ENCODE results near the gene USH2A. TPM values are rescaled to one million over a fixed set of nuclear protein-coding genes. Genes with fewer than 3 reads are reported as not detected.

USH2A gene
- total and polyA plus RNA-seq, 2 donors = 0.16 TPM; not detected in 1

DNA sequence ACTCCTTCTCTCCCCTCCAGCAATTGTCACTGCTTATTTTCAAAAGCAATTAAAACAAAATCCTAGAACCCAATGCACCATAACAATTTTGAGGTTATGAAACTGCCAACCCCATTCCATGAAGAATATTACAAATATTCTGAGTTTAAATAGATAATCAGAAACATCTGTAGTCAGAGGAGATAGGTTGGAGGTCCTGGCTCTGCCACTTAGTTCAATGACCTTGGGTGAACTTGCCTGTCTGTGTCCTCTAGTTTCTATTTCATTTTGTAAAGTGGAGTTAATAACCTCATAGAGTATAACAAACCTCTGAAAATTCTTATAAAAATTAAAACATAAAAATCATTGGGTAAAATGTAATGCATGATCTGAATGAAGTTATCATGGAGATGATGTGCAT lies 691.5 kb downstream of the USH2A start:
- H3K4me1 ChIP-seq (ENCODE audit: insufficient read depth) = no peaks in the 10 kb centered on the region
- H3K27ac ChIP-seq (ENCODE audit: low read depth) = no peak overlapping the region
- no peak for DNase-seq (ENCODE audit: extremely low spot score)
- no peak overlapping the region for H3K4me3 ChIP-seq (ENCODE audit: low read depth, low read length)
- no peaks in the 10 kb centered on the region for H3K36me3 ChIP-seq (ENCODE audit: insufficient read depth)

- no peak for DNase-seq (ENCODE audit: extremely low spot score)
Observed at GRCh38 chr1:215730600-215730999, 692.6 kb downstream of the USH2A start.

GRCh38 chr1:215728169-215728568 lies 695.1 kb downstream of the USH2A start:
- DNase-seq (ENCODE audit: extremely low spot score) = no peak
- 37% methylated on average over 3 of the region's 3 CpGs for WGBS
- no peaks in the 10 kb centered on the region for H3K4me1 ChIP-seq (ENCODE audit: insufficient read depth)
- H3K4me3 ChIP-seq (ENCODE audit: low read depth, low read length) = no peak overlapping the region
- no peak overlapping the region for H3K27ac ChIP-seq (ENCODE audit: low read depth)
- H3K36me3 ChIP-seq (ENCODE audit: insufficient read depth) = no peaks in the 10 kb centered on the region

More at GRCh38 chr1:215730600-215730999, 692.6 kb downstream of the USH2A start:
- Histone ChIP-seq H3K36me3 (ENCODE audit: insufficient read depth) (no peaks in the 10 kb centered on the region), H3K4me3 (ENCODE audit: low read depth, low read length) (no peak overlapping the region), H3K27ac (ENCODE audit: low read depth) (no peak overlapping the region), H3K4me1 (ENCODE audit: insufficient read depth) (no peaks in the 10 kb centered on the region)
- WGBS = 92% methylated on average over 3 of the region's 3 CpGs

DNA sequence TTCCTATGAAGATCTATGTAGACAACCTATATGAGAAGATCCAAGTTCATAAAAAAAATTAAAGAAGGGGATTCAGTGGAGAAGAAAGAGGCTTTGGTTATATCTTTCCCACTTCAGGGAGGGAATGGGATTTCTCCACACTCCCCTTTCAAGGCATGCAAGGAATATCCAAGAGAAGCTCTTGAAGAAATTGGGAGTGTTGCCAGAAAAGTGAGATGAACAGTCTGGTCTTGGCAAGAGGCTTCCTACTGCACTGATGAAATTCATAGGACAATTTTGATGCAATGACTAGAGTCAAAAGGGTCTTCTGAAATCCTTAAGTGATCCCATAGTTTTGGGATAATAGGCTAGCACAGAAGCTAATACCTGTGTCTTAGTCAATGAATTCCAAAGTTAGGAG lies 703.1 kb downstream of the USH2A start:
- Histone ChIP-seq H3K4me1 (ENCODE audit: insufficient read depth) (no peaks in the 10 kb centered on the region), H3K27ac (ENCODE audit: low read depth) (no peak overlapping the region), H3K4me3 (ENCODE audit: low read depth, low read length) (no peak overlapping the region), H3K36me3 (ENCODE audit: insufficient read depth) (no peaks in the 10 kb centered on the region)
- no peak for DNase-seq (ENCODE audit: extremely low spot score)

DNA sequence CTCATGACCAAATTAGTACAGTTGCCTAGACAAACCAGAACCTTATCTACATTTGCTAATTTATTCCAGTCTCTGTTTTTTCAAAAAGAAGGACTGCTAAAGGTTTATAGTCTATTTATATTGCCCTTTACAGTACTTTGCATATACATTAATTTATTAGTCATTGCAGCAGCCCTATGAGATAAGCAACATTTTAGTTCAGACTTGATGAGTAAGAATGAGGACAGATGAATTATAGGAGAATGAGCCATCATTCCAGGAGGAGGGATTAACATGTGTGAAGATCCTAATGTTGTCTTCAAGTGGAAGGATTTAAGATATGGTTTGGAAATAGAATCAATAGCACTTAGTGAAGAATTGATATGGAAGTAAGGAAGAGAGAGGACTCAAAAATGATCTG lies 703.7 kb downstream of the USH2A start:
- no peaks in the 10 kb centered on the region for H3K36me3 ChIP-seq (ENCODE audit: insufficient read depth)
- H3K4me3 ChIP-seq (ENCODE audit: low read depth, low read length) = no peak overlapping the region
- no peak overlapping the region for H3K27ac ChIP-seq (ENCODE audit: low read depth)
- no peak for DNase-seq (ENCODE audit: extremely low spot score)
- H3K4me1 ChIP-seq (ENCODE audit: insufficient read depth) = no peaks in the 10 kb centered on the region

GRCh38 chr1:215718575-215719287 lies 704.5 kb downstream of the USH2A start:
- WGBS = 41% methylated on average over 3 of the region's 3 CpGs
- H3K27ac ChIP-seq (ENCODE audit: low read depth) = no peak overlapping the region
- H3K4me3 ChIP-seq (ENCODE audit: low read depth, low read length) = no peak overlapping the region
- no peaks in the 10 kb centered on the region for H3K4me1 ChIP-seq (ENCODE audit: insufficient read depth)
- no peaks in the 10 kb centered on the region for H3K36me3 ChIP-seq (ENCODE audit: insufficient read depth)
- no peak for DNase-seq (ENCODE audit: extremely low spot score)

DNA sequence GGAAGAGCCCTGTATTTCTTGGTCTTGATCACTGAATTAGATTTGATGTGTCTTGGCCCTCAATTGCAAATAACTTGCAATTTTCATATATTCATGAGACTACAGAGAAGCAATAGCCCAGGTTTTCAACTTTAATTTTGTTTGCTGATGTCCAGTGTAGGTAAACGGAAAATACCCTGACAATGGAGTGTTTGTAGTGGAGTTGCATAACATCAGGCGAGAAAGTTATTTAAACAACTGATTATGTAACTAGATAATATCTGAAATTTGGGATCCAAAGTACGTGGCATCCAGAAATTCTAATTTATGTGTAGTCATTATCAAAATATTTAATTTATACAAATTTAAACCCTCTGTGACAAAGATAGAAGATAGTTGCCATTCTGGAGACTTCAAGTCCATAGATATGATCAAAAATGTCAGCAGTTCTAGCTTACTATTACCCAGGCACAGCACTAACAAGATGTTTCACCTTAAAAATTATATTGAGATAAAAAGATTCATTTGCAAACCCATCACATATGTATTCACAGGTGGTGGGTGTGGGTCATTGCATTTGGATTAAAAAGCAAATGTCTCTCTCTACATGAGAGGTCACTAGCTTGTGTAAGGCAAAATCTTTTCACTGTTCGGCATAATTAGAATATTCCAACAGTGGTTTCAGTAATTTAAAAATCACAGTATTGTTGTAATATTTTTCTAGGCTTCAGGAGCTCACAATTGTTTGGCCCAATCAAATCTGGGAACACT lies 705.4 kb downstream of the USH2A start:
- H3K27ac ChIP-seq (ENCODE audit: low read depth) = no peak overlapping the region
- H3K4me3 ChIP-seq (ENCODE audit: low read depth, low read length) = no peak overlapping the region
- H3K36me3 ChIP-seq (ENCODE audit: insufficient read depth) = no peaks in the 10 kb centered on the region
- no peak for DNase-seq (ENCODE audit: extremely low spot score)
- WGBS = 75% methylated on average over 4 of the region's 4 CpGs
- no peaks in the 10 kb centered on the region for H3K4me1 ChIP-seq (ENCODE audit: insufficient read depth)

GRCh38 chr1:215710899-215711225 lies 712.4 kb downstream of the USH2A start:
- 72% methylated on average over 4 of the region's 4 CpGs for WGBS
- Histone ChIP-seq H3K27ac (ENCODE audit: low read depth) (no peak overlapping the region), H3K4me1 (ENCODE audit: insufficient read depth) (no peaks in the 10 kb centered on the region), H3K4me3 (ENCODE audit: low read depth, low read length) (no peak overlapping the region), H3K36me3 (ENCODE audit: insufficient read depth) (no peaks in the 10 kb centered on the region)
- no peak for DNase-seq (ENCODE audit: extremely low spot score)

DNA sequence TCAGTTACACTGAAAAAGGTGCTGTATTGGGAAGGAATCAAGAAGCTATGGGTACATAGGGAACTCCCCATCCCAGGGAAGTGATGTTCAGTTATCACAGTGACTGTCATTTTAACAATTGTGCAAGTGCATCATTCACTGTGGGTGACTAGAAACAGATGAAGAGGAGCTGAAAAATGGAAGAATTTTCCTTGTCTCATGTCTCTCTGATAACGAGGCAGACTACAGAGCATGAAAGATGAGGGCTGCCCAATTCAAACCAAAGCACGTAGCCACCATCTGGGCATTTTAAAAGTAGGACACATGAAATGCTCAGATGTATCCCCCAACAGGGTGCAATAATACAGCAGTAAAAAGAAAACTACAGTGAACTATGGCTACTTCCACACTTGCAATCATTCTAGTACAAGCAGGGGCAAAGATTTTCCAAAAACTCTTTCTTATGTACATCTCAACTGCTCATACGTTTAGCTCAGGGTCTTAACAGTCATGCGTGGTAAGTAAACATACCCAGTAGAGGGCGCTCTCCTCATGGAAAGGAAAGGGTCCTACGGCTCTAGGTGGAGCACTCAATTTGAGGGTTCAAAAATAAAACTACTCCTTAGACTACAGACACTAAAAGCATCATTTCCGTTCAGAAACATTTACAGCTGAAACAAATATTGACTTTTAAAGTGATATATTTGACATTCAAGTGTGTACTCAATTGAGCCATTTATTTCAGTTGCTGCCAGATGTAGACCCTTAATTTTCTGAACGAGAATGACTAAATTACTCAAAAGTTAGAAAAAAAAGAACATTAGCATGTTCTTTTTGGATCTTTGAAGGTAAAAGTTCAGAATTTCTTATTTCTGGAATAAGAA lies 713.0 kb downstream of the USH2A start:
- Histone ChIP-seq H3K4me1 (ENCODE audit: insufficient read depth) (no peaks in the 10 kb centered on the region), H3K27ac (ENCODE audit: low read depth) (no peak overlapping the region), H3K4me3 (ENCODE audit: low read depth, low read length) (no peak overlapping the region), H3K36me3 (ENCODE audit: insufficient read depth) (no peaks in the 10 kb centered on the region)
- 41% methylated on average over 8 of the region's 8 CpGs for WGBS
- DNase-seq (ENCODE audit: extremely low spot score) = no peak

GRCh38 chr1:215704089-215704860 lies 719.0 kb downstream of the USH2A start:
- Histone ChIP-seq H3K4me1 (ENCODE audit: insufficient read depth) (no peaks in the 10 kb centered on the region), H3K36me3 (ENCODE audit: insufficient read depth) (no peaks in the 10 kb centered on the region), H3K27ac (ENCODE audit: low read depth) (no peak overlapping the region), H3K4me3 (ENCODE audit: low read depth, low read length) (no peak overlapping the region)
- WGBS = 88% methylated on average over 6 of the region's 6 CpGs
- no peak for DNase-seq (ENCODE audit: extremely low spot score)

GRCh38 chr1:215682232-215682631 lies 741.0 kb downstream of the USH2A start:
- no peak for DNase-seq (ENCODE audit: extremely low spot score)
- 57% methylated on average over 2 of the region's 2 CpGs for WGBS
- no peak overlapping the region for H3K4me3 ChIP-seq (ENCODE audit: low read depth, low read length)

GRCh38 chr1:215681041-215681440 lies 742.2 kb downstream of the USH2A start:
- WGBS = 67% methylated on average over 2 of the region's 2 CpGs
- H3K4me3 ChIP-seq (ENCODE audit: low read depth, low read length) = no peak overlapping the region
- no peak overlapping the region for H3K27ac ChIP-seq (ENCODE audit: low read depth)
- no peak for DNase-seq (ENCODE audit: extremely low spot score)
- no peaks in the 10 kb centered on the region for H3K4me1 ChIP-seq (ENCODE audit: insufficient read depth)
- H3K36me3 ChIP-seq (ENCODE audit: insufficient read depth) = no peaks in the 10 kb centered on the region

More at GRCh38 chr1:215682232-215682631, 741.0 kb downstream of the USH2A start:
- H3K27ac ChIP-seq (ENCODE audit: low read depth) = no peak overlapping the region
- H3K4me1 ChIP-seq (ENCODE audit: insufficient read depth) = no peaks in the 10 kb centered on the region
- no peaks in the 10 kb centered on the region for H3K36me3 ChIP-seq (ENCODE audit: insufficient read depth)

DNA sequence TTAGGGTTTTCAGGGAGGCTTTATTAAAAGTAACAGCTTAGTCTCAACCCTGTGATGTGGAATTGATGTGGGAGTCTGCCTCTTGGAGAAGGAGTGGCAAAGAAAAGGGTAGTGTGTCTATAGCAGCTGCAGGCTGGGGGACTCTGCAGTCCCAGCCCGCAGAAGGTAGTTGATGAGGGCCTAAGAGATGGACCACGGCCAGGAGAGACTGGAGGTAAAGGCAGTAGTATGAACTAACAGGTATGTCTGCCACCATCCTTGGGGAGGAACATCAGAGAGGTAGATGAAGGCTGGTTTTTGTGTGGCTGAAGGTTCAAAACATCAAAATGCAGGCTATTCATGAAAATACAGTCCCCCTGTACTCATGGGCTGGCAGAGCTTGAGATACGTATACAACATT lies 744.0 kb downstream of the USH2A start:
- Histone ChIP-seq H3K4me1 (ENCODE audit: insufficient read depth) (no peaks in the 10 kb centered on the region), H3K36me3 (ENCODE audit: insufficient read depth) (no peaks in the 10 kb centered on the region), H3K4me3 (ENCODE audit: low read depth, low read length) (no peak overlapping the region), H3K27ac (ENCODE audit: low read depth) (no peak overlapping the region)
- 93% methylated on average over 3 of the region's 3 CpGs for WGBS
- no peak for DNase-seq (ENCODE audit: extremely low spot score)

Measured in urinary bladder (tissue), 4 donors.